Tongue (tissue), 2 donors: ENCODE results near the gene CLEC20A. TPM values are rescaled to one million over a fixed set of nuclear protein-coding genes. Genes with fewer than 3 reads are reported as not detected.
"Not testable (repeated sequence)": the region's sequence is repeated elsewhere in the genome, so short reads cannot be mapped to it uniquely, and the experiment has no call there.

Experiments
- DNase-seq: peaks from one replicate; pipeline ENCODE4 v3.0.0-alpha.2; 2015
- total RNA-seq: library from RNA; depleted of rRNA; stranded (reverse); fragments of >200 nt; gene quantifications from one replicate; pipeline ENCODE4 v1.2.3, GENCODE V29; 2014

Gene CLEC20A
- total RNA-seq, 1 donor from 2014 or later: not detected

- DNase-seq: no peak
Observed at GRCh38 chr1:178529364-178530036, 32.7 kb upstream of the CLEC20A start.

GRCh38 chr1:178528953-178529335 lies 32.2 kb upstream of the CLEC20A start:
- DNase-seq: no peak

- no peak for DNase-seq
Observed at GRCh38 chr1:178528228-178528952, 31.6 kb upstream of the CLEC20A start.

GRCh38 chr1:178527117-178527516 lies 30.4 kb upstream of the CLEC20A start:
- no peak for DNase-seq

GRCh38 chr1:178521241-178521640 lies 24.5 kb upstream of the CLEC20A start:
- no peak for DNase-seq

- no peak for DNase-seq
Observed at GRCh38 chr1:178520803-178521202, 24.0 kb upstream of the CLEC20A start.

GRCh38 chr1:178518894-178519293 lies 22.1 kb upstream of the CLEC20A start:
- DNase-seq: peak; percentile 42

- DNase-seq: no peak
Observed at GRCh38 chr1:178516110-178516509, 19.3 kb upstream of the CLEC20A start.

- DNase-seq: peak; percentile 29
Observed at GRCh38 chr1:178513278-178513983, 16.7 kb upstream of the CLEC20A start.

GRCh38 chr1:178512566-178513277 lies 16.0 kb upstream of the CLEC20A start, which contains the start of gene TEX35:
Gene TEX35 (plus strand): TSS chr1:178513109. CDS start chr1:178513189, 80 bp downstream.
- no peak for DNase-seq

GRCh38 chr1:178510155-178510554 lies 13.4 kb upstream of the CLEC20A start:
- DNase-seq: no peak

- DNase-seq: no peak
Observed at GRCh38 chr1:178509414-178510007, 12.7 kb upstream of the CLEC20A start.

- no peak for DNase-seq
Observed at GRCh38 chr1:178506669-178507068, 9.9 kb upstream of the CLEC20A start.

GRCh38 chr1:178506177-178506576 lies 9.4 kb upstream of the CLEC20A start:
- no peak for DNase-seq

- no peak for DNase-seq
Observed at GRCh38 chr1:178504286-178504685, 7.5 kb upstream of the CLEC20A start.

GRCh38 chr1:178503849-178504248 lies 7.1 kb upstream of the CLEC20A start:
- DNase-seq: no peak

GRCh38 chr1:178503316-178503715 lies 6.6 kb upstream of the CLEC20A start:
- DNase-seq: not testable (repeated sequence)

- no peak for DNase-seq
Observed at GRCh38 chr1:178502856-178503255, 6.1 kb upstream of the CLEC20A start.

GRCh38 chr1:178502330-178502714 lies 5.6 kb upstream of the CLEC20A start:
- DNase-seq: no peak

GRCh38 chr1:178501705-178502329 lies 5.1 kb upstream of the CLEC20A start:
- DNase-seq: peak; percentile 81

- no peak for DNase-seq
Observed at GRCh38 chr1:178500936-178501554, 4.3 kb upstream of the CLEC20A start.
